Heart left ventricle (tissue), 11 donors: ENCODE data around the gene SLC35F3. TPM values are rescaled to one million over a fixed set of nuclear protein-coding genes. Genes with fewer than 3 reads are reported as not detected.

Experiments used
- microRNA-seq, 4 donors: library from miRNA; unstranded; fragments of <30 nt; microRNA quantifications; one replicate each; pipeline versions ENCODE4 to v1.2.0, GENCODE V29; 2017 to 2020
- polyA plus RNA-seq, 2 donors: library from polyadenylated mRNA; stranded (reverse); fragments of 200-250 nt; gene quantifications; one replicate each; pipeline ENCODE4 v1.2.3, GENCODE V29; 2013
- total RNA-seq, 9 donors: library from RNA; depleted of rRNA in 2 of 9; stranded (reverse); fragments of >200 nt in 2 of 9; fragmentation: NEBNext Ultra II Directional in 3 of 9; extraction: Animal tissue kit (Norgen Biotek cat#: 25700) in 3 of 9; gene quantifications; one replicate each; pipeline versions ENCODE4 v1.1.0 to v1.2.4, GENCODE V29; 2016 to 2023
- donor health status: ischemic (EF 13 %, LVEDD 7.1; RV severe dilation, severe dysfunction).
- donor health status: healthy with polysubstance abuse.
- donor health status: DM: no; HTN: yes; CAD: no.
- donor health status: DM: no; HTN: no; CAD: no.
- donor health status: ischemic (EF 25% LVEDD 5.7; RV mildly dilated, moderate dysfunction).
- donor health status: healthy.
- donor health status: DM: yes; HTN: yes; CAD: no.
- donor health status: PGD.
- donor health status: nonischemic (EF 23%, LVEDD 6.1; RV moderate dilation, normal function).

The SLC35F3 gene
- total and polyA plus RNA-seq, 11 donors, result 0.03 to 0.11 (median 0.11) TPM; not detected in 8

Small RNA genes within 50 kb of the gene (microRNA-seq; reads per million reads assigned to microRNA genes)
- gene MIR4671, result 0 to 0.21 (median 0) reads per million in 4 donors
